H1 (cell line): ENCODE results near the gene KIF26B. TPM values are rescaled to one million over a fixed set of nuclear protein-coding genes. Genes with fewer than 3 reads are reported as not detected.

Experiments
- ATF3 ChIP-seq: IDR thresholded peaks from 2 replicates; pipeline ENCODE4 v1.6.1; 2011; ENCODE audit warnings: low read depth, mild to moderate bottlenecking, low read length; ENCODE audit not compliant: insufficient read depth
- BCL11A ChIP-seq, 2 experiments: IDR thresholded peaks; one replicate each; pipeline ENCODE4 v1.6.1; 2011; ENCODE audit warnings: low read depth in 2 of 2, low read length in 2 of 2, mild to moderate bottlenecking in 2 of 2
- BRCA1 ChIP-seq: IDR thresholded peaks from 2 replicates; pipeline ENCODE4 v1.6.1; 2012; ENCODE audit warnings: low read depth, low read length, improper control_type of control experiment
- CHD7 ChIP-seq: fragments of 300-600 bp; sonication (generic); IDR thresholded peaks from 2 replicates; pipeline ENCODE4 v1.7.1; 2012; ENCODE audit warnings: low read length, moderate library complexity, mild to moderate bottlenecking, inconsistent platforms; ENCODE audit not compliant: insufficient replicate concordance
- CTBP2 ChIP-seq: IDR thresholded peaks from 2 replicates; pipeline ENCODE4 v1.7.0; 2011; ENCODE audit warnings: borderline replicate concordance, mild to moderate bottlenecking, moderate library complexity, mixed read lengths, low read length; ENCODE audit not compliant: insufficient read depth, insufficient read length
- CTCF ChIP-seq, 3 experiments: IDR thresholded peaks; 1 replicate in 2 of 3; 2 replicates in 1 of 3; pipeline versions ENCODE4 v1.5.1 to v1.6.1; 2011; ENCODE audit warnings: low read length in 3 of 3, mild to moderate bottlenecking in 3 of 3, inconsistent platforms in 2 of 3, low read depth in 1 of 3, moderate library complexity in 1 of 3; ENCODE audit not compliant: insufficient read depth in 1 of 3; ENCODE audit errors: control extremely low read depth in 1 of 3
- YY1 ChIP-seq: IDR thresholded peaks from 2 replicates; pipeline ENCODE4 v1.6.1; 2011; ENCODE audit warnings: low read depth, mild to moderate bottlenecking, low read length
- polyA plus RNA-seq, 7 experiments: library from polyadenylated mRNA; depleted of rRNA in 3 of 7; stranded (reverse) in 5 of 7; unstranded in 2 of 7; fragments of >200 nt in 5 of 7; fragments of 200-250 nt in 2 of 7; gene quantifications; 1 replicate in 5 of 7; 2 replicates in 1 of 7; 4 replicates in 1 of 7; pipeline versions ENCODE4 v1.2.1 to v1.2.3, GENCODE V29; 2011 to 2013; ENCODE audit warnings: missing spikeins in 2 of 7, mixed read lengths in 2 of 7
- total RNA-seq: library from RNA; stranded (reverse); fragmentation: NEBNext Ultra II Directional; extraction: Animal tissue kit (Norgen Biotek cat#: 25700); gene quantifications from 2 replicates; pipeline ENCODE4 v1.2.1, GENCODE V29; 2021
- TF ChIP-seq, protein P1 (sequence below): IDR thresholded peaks from 2 replicates; pipeline ENCODE4 v1.6.1; 2012; ENCODE audit warnings: inconsistent platforms

The KIF26B gene
- total and polyA plus RNA-seq, 2 of the 8 experiments (the other 6 are each of a cell fraction or from before 2014, with no cell fraction given): 0.06 to 0.28 TPM

- TF ChIP-seq CHD7 (no peak), BRCA1 (no peak), YY1 (no peak), CTCF (IDR thresholded peaks at IDR 0.05; ENCODE audit: control extremely low read depth in 1 of 3, insufficient read depth in 1 of 3, low read depth in 1 of 3, low read length in 3 of 3) (no peak), BCL11A (IDR thresholded peaks at IDR 0.05; ENCODE audit: low read depth in 2 of 2, low read length in 2 of 2) (no peak), CTBP2 (no peak), ATF3 (no peak)
- TF ChIP-seq, protein P1, sequence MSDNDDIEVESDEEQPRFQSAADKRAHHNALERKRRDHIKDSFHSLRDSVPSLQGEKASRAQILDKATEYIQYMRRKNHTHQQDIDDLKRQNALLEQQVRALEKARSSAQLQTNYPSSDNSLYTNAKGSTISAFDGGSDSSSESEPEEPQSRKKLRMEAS: no peak
Measured at GRCh38 chr1:245541369-245541768, 386.6 kb downstream of the KIF26B start (continued).
